Neural crest cell (in vitro differentiated cells): ENCODE data around the gene TRIP6. TPM values are rescaled to one million over a fixed set of nuclear protein-coding genes. Genes with fewer than 3 reads are reported as not detected.

ENCODE experiments used
- DNase-seq: peaks from one replicate; pipeline ENCODE4 v3.0.0; 2021; ENCODE audit warnings: low read depth, mixed read lengths, low spot score
- H3K27ac Mint-ChIP-seq: one replicate; pipeline ENCODE4 v1.8.0; 2021; ENCODE audit warnings: mild to moderate bottlenecking, mixed read lengths; ENCODE audit not compliant: unreplicated experiment
- H3K27me3 Mint-ChIP-seq: 2 replicates; pipeline ENCODE4 v1.8.0; 2021; ENCODE audit warnings: low read depth, mild to moderate bottlenecking, mixed read lengths
- H3K36me3 Mint-ChIP-seq: 2 replicates; pipeline ENCODE4 v1.8.0; 2021; ENCODE audit warnings: low read depth, mild to moderate bottlenecking, mixed read lengths
- H3K4me1 Mint-ChIP-seq: 2 replicates; pipeline ENCODE4 v1.8.0; 2021; ENCODE audit warnings: mixed read lengths
- H3K4me3 Mint-ChIP-seq: one replicate; pipeline ENCODE4 v1.8.0; 2021; ENCODE audit warnings: mild to moderate bottlenecking, mixed read lengths
- H3K9me3 Mint-ChIP-seq: 2 replicates; pipeline ENCODE4 v1.8.0; 2021; ENCODE audit warnings: mixed read lengths
- total RNA-seq: library from RNA; stranded (reverse); gene quantifications from 2 replicates; pipeline ENCODE4 v1.2.1, GENCODE V29; 2021
- TF ChIP-seq, protein P1 (sequence below): fragments of 200-600 bp; sonication (generic); conservative IDR thresholded peaks from 2 replicates; pipeline ENCODE4 v1.5.0; 2021; ENCODE audit warnings: antibody characterized with exemption, mild to moderate bottlenecking

Gene TRIP6
- total RNA-seq, 1 donor from 2014 or later: 39.7 TPM

DNA sequence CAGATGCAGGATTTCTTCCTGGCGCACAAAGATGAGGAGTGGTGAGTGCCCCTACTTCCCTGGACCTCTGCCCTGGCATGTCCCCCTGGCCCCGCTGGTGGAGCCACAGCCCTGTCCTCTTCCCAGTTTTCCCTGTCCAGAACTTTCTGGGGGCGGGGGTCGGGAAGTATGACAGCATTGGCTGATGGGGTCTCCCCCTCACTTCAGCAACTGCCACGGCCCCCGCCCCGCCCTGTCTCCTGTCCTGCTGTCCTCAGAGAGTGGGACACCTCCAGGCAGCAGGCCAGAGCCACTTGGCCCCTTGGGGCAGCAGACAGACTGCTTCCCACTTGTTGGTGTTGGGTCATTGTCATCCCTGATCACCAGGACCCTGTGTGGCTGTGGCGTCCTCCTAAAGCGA is 15.0 kb downstream of the TRIP6 start:
- Mint-ChIP-seq H3K4me3 (peak overlapping the region; percentile 12), H3K27me3 (peaks cover 6% of the 10 kb centered on the region), H3K27ac (peak overlapping the region; percentile 75), H3K4me1 (peaks cover 33% of the 10 kb centered on the region), H3K9me3 (no peaks in the 10 kb centered on the region), H3K36me3 (peaks cover 32% of the 10 kb centered on the region)
- TF ChIP-seq, protein P1, sequence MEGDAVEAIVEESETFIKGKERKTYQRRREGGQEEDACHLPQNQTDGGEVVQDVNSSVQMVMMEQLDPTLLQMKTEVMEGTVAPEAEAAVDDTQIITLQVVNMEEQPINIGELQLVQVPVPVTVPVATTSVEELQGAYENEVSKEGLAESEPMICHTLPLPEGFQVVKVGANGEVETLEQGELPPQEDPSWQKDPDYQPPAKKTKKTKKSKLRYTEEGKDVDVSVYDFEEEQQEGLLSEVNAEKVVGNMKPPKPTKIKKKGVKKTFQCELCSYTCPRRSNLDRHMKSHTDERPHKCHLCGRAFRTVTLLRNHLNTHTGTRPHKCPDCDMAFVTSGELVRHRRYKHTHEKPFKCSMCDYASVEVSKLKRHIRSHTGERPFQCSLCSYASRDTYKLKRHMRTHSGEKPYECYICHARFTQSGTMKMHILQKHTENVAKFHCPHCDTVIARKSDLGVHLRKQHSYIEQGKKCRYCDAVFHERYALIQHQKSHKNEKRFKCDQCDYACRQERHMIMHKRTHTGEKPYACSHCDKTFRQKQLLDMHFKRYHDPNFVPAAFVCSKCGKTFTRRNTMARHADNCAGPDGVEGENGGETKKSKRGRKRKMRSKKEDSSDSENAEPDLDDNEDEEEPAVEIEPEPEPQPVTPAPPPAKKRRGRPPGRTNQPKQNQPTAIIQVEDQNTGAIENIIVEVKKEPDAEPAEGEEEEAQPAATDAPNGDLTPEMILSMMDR: no peak
- no peak for DNase-seq

DNA sequence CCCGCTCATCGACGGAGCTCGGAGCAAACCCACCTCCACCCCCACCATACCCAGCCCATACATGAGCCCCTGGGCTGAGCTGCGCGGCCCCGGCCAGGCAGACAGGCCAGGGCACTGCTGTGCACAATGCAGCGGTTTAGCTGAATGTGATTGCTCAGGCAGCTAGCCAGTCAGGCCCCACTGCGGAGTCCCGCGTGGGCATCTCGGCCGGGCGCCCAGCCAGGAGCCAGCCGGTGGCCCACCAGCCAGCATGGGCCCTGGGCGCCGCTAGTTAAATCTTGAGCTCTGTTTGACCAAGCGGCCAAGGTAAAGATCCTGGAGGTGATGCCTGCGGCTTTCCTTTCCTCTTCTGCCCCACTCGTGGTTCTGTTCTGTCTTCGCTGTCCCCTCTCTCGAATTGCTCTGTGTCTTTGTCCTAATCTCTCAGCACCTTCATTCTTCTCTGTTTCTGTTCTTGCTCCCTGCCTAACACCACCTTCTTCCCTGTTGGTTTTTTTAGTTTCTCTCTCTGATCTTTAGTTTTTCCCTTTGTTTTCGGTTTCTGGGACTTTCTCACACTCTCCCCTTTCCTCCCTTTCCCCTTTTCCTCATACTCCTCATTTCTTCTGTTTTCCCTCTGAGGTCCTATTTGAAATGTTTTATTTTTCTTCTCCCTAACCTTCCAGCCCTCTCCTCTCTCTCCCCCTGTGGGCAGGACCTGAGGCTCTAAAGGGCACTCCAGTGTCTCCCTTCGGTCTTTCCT is 15.8 kb downstream of the TRIP6 start:
- Mint-ChIP-seq H3K27ac (no peak overlapping the region), H3K9me3 (no peaks in the 10 kb centered on the region), H3K36me3 (peaks cover 36% of the 10 kb centered on the region), H3K4me1 (peaks cover 37% of the 10 kb centered on the region), H3K4me3 (peak overlapping the region; percentile 44), H3K27me3 (peaks cover 6% of the 10 kb centered on the region)
- TF ChIP-seq, protein P1: no peak
- no peak for DNase-seq

DNA sequence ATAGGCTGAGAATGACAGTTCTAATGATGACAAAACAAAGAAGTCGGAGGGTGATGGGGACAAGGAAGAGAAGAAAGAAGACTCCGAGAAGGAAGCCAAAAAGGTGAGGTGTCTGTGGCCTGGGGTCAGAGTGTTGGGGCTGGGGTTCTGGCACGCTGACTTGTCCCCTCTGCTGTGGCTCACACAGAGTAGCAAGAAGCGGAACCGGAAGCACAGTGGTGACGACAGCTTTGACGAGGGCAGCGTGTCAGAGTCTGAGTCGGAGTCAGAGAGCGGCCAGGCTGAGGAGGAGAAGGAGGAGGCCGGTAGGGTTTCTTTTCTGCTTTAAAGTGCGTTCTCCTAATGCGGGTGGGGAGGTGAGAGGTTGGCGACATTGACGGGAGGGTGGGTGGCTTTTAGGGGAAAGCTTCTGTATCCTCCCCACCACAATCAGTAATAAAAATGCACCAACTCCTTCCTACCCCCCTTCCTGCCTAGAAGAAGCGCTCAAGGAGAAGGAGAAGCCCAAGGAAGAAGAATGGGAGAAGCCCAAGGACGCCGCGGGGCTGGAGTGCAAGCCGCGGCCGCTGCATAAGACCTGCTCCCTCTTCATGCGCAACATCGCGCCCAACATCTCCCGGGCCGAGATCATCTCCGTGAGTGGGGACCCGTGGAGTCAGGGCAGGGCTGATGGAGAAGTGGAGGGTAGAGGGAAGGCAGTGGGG is 17.7 kb downstream of the TRIP6 start:
- Mint-ChIP-seq H3K9me3 (no peaks in the 10 kb centered on the region), H3K27me3 (peaks cover 5% of the 10 kb centered on the region), H3K36me3 (peaks cover 34% of the 10 kb centered on the region), H3K4me1 (peaks cover 27% of the 10 kb centered on the region), H3K4me3 (peak overlapping the region; percentile 70), H3K27ac (peak overlapping the region; percentile 95)
- TF ChIP-seq, protein P1: no peak
- no peak for DNase-seq

DNA sequence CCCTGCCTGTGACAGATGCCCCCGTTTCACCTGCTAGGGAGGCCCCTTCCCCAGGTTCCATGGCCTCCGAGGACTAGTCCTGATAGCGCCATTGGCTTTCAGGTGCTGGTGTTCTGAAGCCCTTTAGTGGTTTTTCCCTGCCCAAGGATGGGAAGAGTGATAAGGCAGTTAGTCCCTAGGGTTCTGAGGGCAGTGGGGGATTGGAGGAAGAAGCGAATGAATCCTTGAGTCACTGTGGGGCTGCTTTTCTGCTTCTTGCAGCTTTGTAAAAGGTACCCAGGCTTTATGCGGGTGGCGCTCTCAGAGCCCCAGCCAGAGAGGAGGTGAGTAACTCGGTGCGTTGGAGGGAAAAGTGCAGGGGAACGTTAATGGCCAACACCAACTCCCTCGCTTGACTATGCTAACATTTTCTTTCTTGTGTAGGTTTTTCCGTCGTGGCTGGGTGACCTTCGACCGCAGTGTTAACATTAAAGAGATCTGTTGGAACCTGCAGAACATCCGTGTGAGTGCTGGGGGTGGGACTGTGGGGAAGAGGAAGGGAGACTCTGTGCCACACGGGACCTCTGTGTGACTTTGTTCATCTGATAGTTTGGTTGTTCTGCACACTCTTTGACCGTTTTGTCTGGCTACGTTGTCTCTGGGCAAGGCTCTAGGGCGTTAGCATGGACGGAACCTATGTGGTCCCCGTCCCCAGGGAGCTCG is 18.4 kb downstream of the TRIP6 start:
- TF ChIP-seq, protein P1: no peak
- Mint-ChIP-seq H3K27me3 (peaks cover 5% of the 10 kb centered on the region), H3K4me1 (peaks cover 32% of the 10 kb centered on the region), H3K36me3 (peaks cover 30% of the 10 kb centered on the region), H3K9me3 (no peaks in the 10 kb centered on the region), H3K4me3 (peak overlapping the region; percentile 69), H3K27ac (no peak overlapping the region)
- no peak for DNase-seq

DNA sequence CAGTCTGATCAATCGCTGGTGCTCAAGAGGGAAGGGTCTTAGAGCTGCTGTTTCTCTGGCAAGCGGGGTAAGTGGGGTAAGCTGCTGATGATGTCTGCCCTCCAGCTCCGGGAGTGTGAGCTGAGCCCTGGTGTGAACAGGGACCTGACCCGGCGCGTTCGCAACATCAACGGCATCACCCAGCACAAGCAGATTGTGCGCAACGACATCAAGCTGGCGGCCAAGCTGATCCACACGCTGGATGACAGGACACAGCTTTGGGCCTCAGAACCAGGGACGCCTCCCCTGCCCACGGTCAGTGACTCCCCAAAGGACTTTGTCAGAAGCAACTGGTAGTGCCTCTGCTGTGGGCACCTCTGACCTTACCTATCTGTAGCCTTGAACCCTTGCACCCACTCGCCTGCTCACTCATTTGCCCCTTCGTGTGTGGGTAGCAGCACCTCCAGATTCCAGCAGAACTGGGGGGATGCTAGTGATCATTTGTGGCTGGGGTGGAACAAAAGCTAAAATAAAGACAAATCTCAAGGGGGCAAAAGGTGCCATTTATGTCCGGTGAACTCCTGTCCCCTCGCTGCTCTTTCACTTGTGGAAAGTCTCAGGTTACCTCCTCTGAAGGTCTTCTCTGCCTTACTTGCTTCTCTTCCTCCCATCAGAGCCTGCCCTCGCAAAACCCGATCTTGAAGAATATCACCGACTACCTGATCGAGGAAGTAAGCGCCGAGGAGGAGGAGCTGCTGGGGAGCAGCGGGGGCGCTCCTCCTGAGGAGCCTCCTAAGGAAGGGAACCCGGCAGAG is 19.2 kb downstream of the TRIP6 start:
- Mint-ChIP-seq H3K27me3 (peaks cover 6% of the 10 kb centered on the region), H3K27ac (no peak overlapping the region), H3K9me3 (no peaks in the 10 kb centered on the region), H3K4me3 (peak overlapping the region; percentile 90), H3K4me1 (peaks cover 35% of the 10 kb centered on the region), H3K36me3 (peaks cover 28% of the 10 kb centered on the region)
- TF ChIP-seq, protein P1: no peak
- DNase-seq: no peak
